ENCODE data around the gene AGAP1.

Gene AGAP1

GRCh38 chr2:235697041-235697440 is 203.2 kb downstream of the AGAP1 start:
- TF ChIP-seq CTCF (IDR thresholded peaks at IDR 0.05; ENCODE audit: low read depth, low read length, missing control alignments), result no peak
- no peak overlapping the region for H3K4me3 ChIP-seq (ENCODE audit: low read depth, low read length)
- DNase-seq (ENCODE audit: low read depth), result no peak

GRCh38 chr2:235698028-235698427 is 204.2 kb downstream of the AGAP1 start:
- TF ChIP-seq CTCF (IDR thresholded peaks at IDR 0.05; ENCODE audit: low read depth, low read length, missing control alignments), result no peak
- no peak for DNase-seq (ENCODE audit: low read depth)
- H3K4me3 ChIP-seq (ENCODE audit: low read depth, low read length), result no peak overlapping the region

GRCh38 chr2:235698491-235698890 is 204.6 kb downstream of the AGAP1 start:
- DNase-seq (ENCODE audit: low read depth), result no peak
- H3K4me3 ChIP-seq (ENCODE audit: low read depth, low read length), result no peak overlapping the region
- no peak for TF ChIP-seq CTCF (IDR thresholded peaks at IDR 0.05; ENCODE audit: low read depth, low read length, missing control alignments)

- TF ChIP-seq CTCF (IDR thresholded peaks at IDR 0.05; ENCODE audit: low read depth, low read length, missing control alignments), result no peak
- H3K4me3 ChIP-seq (ENCODE audit: low read depth, low read length), result no peak overlapping the region
- DNase-seq (ENCODE audit: low read depth), result no peak
These were observed 205.7 kb downstream of the AGAP1 start for GRCh38 chr2:235699576-235699975.

GRCh38 chr2:235701206-235701981 is 207.6 kb downstream of the AGAP1 start:
- TF ChIP-seq CTCF (IDR thresholded peaks at IDR 0.05; ENCODE audit: low read depth, low read length, missing control alignments), result no peak
- H3K4me3 ChIP-seq (ENCODE audit: low read depth, low read length), result no peak overlapping the region
- no peak for DNase-seq (ENCODE audit: low read depth)

- DNase-seq (ENCODE audit: low read depth), result no peak
- H3K4me3 ChIP-seq (ENCODE audit: low read depth, low read length), result no peak overlapping the region
- no peak for TF ChIP-seq CTCF (IDR thresholded peaks at IDR 0.05; ENCODE audit: low read depth, low read length, missing control alignments)
These were observed 208.3 kb downstream of the AGAP1 start for GRCh38 chr2:235702186-235702585.

- DNase-seq (ENCODE audit: low read depth), result no peak
- TF ChIP-seq CTCF (IDR thresholded peaks at IDR 0.05; ENCODE audit: low read depth, low read length, missing control alignments), result no peak
- H3K4me3 ChIP-seq (ENCODE audit: low read depth, low read length), result no peak overlapping the region
These were observed 210.0 kb downstream of the AGAP1 start for GRCh38 chr2:235703711-235704295.

All from GM12864 (cell line).